NCI-H2196 treated with DMSO at 0.1 percent for 48 hours (cell line): ENCODE results near the gene PARP9.
A peak's percentile ranks its signal among the peaks of the same experiment; 100 is the strongest.
"Not testable (repeated sequence)": the region's sequence is repeated elsewhere in the genome, so short reads cannot be mapped to it uniquely, and the experiment has no call there.

Experiments
- DNase-seq: peaks from one replicate; lab custom pipeline; 2025; ENCODE audit not compliant: unreplicated experiment; lab: John Stamatoyannopoulos, UW

PARP9 gene

GRCh38 chr3:122523317-122523716 is 40.8 kb downstream of the PARP9 start:
- DNase-seq = no peak

- DNase-seq = no peak
These were observed 43.2 kb downstream of the PARP9 start for GRCh38 chr3:122520861-122521260.

GRCh38 chr3:122519693-122520092 is 44.4 kb downstream of the PARP9 start:
- DNase-seq = no peak

GRCh38 chr3:122516846-122517360 is 47.2 kb downstream of the PARP9 start:
- no peak for DNase-seq

- DNase-seq = no peak
These were observed 48.2 kb downstream of the PARP9 start for GRCh38 chr3:122515870-122516269.

GRCh38 chr3:122515020-122515468 is 49.1 kb downstream of the PARP9 start:
- DNase-seq = no peak

- DNase-seq = peak; percentile 88
These were observed 49.7 kb downstream of the PARP9 start, which contains the start of gene KPNA1 for GRCh38 chr3:122514123-122515019. Gene KPNA1, minus strand, starts transcription at chr3:122514939. Its CDS starts 18,374 bp downstream, at chr3:122496565.

GRCh38 chr3:122513386-122514122 is 50.5 kb downstream of the PARP9 start:
- no peak for DNase-seq

- DNase-seq = no peak
These were observed 51.8 kb downstream of the PARP9 start for GRCh38 chr3:122512284-122512683.

- no peak for DNase-seq
These were observed 53.1 kb downstream of the PARP9 start for GRCh38 chr3:122510878-122511535.

GRCh38 chr3:122508944-122509343 is 55.2 kb downstream of the PARP9 start:
- not testable (repeated sequence) for DNase-seq

GRCh38 chr3:122508135-122508914 is 55.8 kb downstream of the PARP9 start:
- no peak for DNase-seq

- no peak for DNase-seq
These were observed 57.6 kb downstream of the PARP9 start for GRCh38 chr3:122506450-122506849.

- DNase-seq = no peak
These were observed 58.4 kb downstream of the PARP9 start for GRCh38 chr3:122505676-122506075.

GRCh38 chr3:122502941-122503340 is 61.2 kb downstream of the PARP9 start:
- DNase-seq = no peak

- no peak for DNase-seq
These were observed 62.0 kb downstream of the PARP9 start for GRCh38 chr3:122502139-122502538.

- DNase-seq = not testable (repeated sequence)
These were observed 63.1 kb downstream of the PARP9 start for GRCh38 chr3:122500964-122501363.

- no peak for DNase-seq
These were observed 65.9 kb downstream of the PARP9 start for GRCh38 chr3:122498152-122498551.

- DNase-seq = no peak
These were observed 66.7 kb downstream of the PARP9 start for GRCh38 chr3:122497425-122497824.

- DNase-seq = no peak
These were observed 67.6 kb downstream of the PARP9 start for GRCh38 chr3:122496508-122496907.
